Mesenchymal stem cell (in vitro differentiated cells and primary cell): ENCODE data around the gene NFASC.

ENCODE experiments used
- DNase-seq: peaks from one replicate; pipeline ENCODE4 v3.0.0-alpha.2; 2013
- H2AFZ ChIP-seq: one replicate; pipeline ENCODE4 v1.6.1; 2013; ENCODE audit warnings: low read depth, mild to moderate bottlenecking, control low read depth, inconsistent platforms, low read length, moderate library complexity
- H2AK5ac ChIP-seq: 2 replicates; pipeline ENCODE4 v1.6.1; 2013; ENCODE audit warnings: low read length, moderate library complexity, mild to moderate bottlenecking, inconsistent platforms; ENCODE audit not compliant: severe bottlenecking
- H2BK120ac ChIP-seq: one replicate; pipeline ENCODE4 v1.6.1; 2013; ENCODE audit warnings: low read depth, mild to moderate bottlenecking, inconsistent platforms, low read length, moderate library complexity
- H2BK12ac ChIP-seq, 2 experiments: one replicate each; pipeline ENCODE4 v1.6.1; 2013; ENCODE audit warnings: inconsistent platforms in 2 of 2, low read length in 2 of 2, mild to moderate bottlenecking in 2 of 2, moderate library complexity in 2 of 2, control low read depth in 1 of 2
- H2BK15ac ChIP-seq: one replicate; pipeline ENCODE4 v1.6.1; 2013; ENCODE audit warnings: mild to moderate bottlenecking, low read depth, inconsistent platforms; ENCODE audit not compliant: poor library complexity, severe bottlenecking
- H2BK5ac ChIP-seq: 2 replicates; pipeline ENCODE4 v1.6.1; 2013; ENCODE audit warnings: low read depth, mild to moderate bottlenecking, low read length, control low read depth, inconsistent platforms; ENCODE audit not compliant: poor library complexity, severe bottlenecking
- H3K14ac ChIP-seq, 2 experiments: one replicate each; pipeline ENCODE4 v1.6.1; 2013; ENCODE audit warnings: inconsistent platforms in 2 of 2, low read length in 2 of 2, control low read depth in 1 of 2, mild to moderate bottlenecking in 1 of 2, moderate library complexity in 1 of 2
- H3K18ac ChIP-seq, 2 experiments: one replicate each; pipeline ENCODE4 v1.6.1; 2013; ENCODE audit warnings: inconsistent platforms in 2 of 2, low read length in 2 of 2, control low read depth in 1 of 2, low read depth in 1 of 2, mild to moderate bottlenecking in 1 of 2
- H3K23ac ChIP-seq, 2 experiments: one replicate each; pipeline ENCODE4 v1.6.1; 2013; ENCODE audit warnings: inconsistent platforms in 2 of 2, low read length in 2 of 2, mild to moderate bottlenecking in 2 of 2, moderate library complexity in 2 of 2, control low read depth in 1 of 2
- H3K27ac ChIP-seq: 2 replicates; pipeline ENCODE4 v1.5.1; 2013; ENCODE audit warnings: mild to moderate bottlenecking, moderate library complexity, low read length, control low read depth, inconsistent platforms; ENCODE audit not compliant: poor library complexity, severe bottlenecking
- H3K27me3 ChIP-seq, 2 experiments: 2 replicates each; pipeline versions ENCODE4 v1.6.1 to v1.7.0; 2013; ENCODE audit warnings: low read length in 2 of 2, mild to moderate bottlenecking in 2 of 2, moderate library complexity in 2 of 2, control low read depth in 1 of 2, inconsistent platforms in 1 of 2; ENCODE audit not compliant: control insufficient read depth in 1 of 2, insufficient read depth in 1 of 2
- H3K36me3 ChIP-seq, 2 experiments: 2 replicates each; pipeline versions ENCODE4 v1.6.1 to v1.7.0; 2013; ENCODE audit warnings: low read length in 2 of 2, control low read depth in 1 of 2, inconsistent platforms in 1 of 2, low read depth in 1 of 2, mild to moderate bottlenecking in 1 of 2; ENCODE audit not compliant: insufficient read depth in 2 of 2, control insufficient read depth in 1 of 2
- H3K4ac ChIP-seq, 2 experiments: one replicate each; pipeline ENCODE4 v1.6.1; 2013; ENCODE audit warnings: inconsistent platforms in 2 of 2, low read length in 2 of 2, mild to moderate bottlenecking in 2 of 2, moderate library complexity in 2 of 2, control low read depth in 1 of 2, low read depth in 1 of 2
- H3K4me1 ChIP-seq: 2 replicates; pipeline ENCODE4 v1.6.1; 2013; ENCODE audit warnings: low read depth, low read length, control low read depth; ENCODE audit not compliant: control insufficient read depth, insufficient read depth
- H3K4me2 ChIP-seq: 2 replicates; pipeline ENCODE4 v1.6.1; 2013; ENCODE audit warnings: low read length, mild to moderate bottlenecking, inconsistent platforms; ENCODE audit not compliant: poor library complexity, severe bottlenecking
- H3K4me3 ChIP-seq, 2 experiments: 2 replicates each; pipeline versions ENCODE4 v1.5.1 to v1.7.0; 2013; ENCODE audit warnings: low read length in 2 of 2, mild to moderate bottlenecking in 2 of 2, control low read depth in 1 of 2, low read depth in 1 of 2; ENCODE audit not compliant: insufficient read depth in 1 of 2
- H3K79me1 ChIP-seq: replicated peaks from 2 replicates; pipeline ENCODE4 v1.6.1; 2013; ENCODE audit warnings: mild to moderate bottlenecking, control low read depth, low read length, inconsistent platforms; ENCODE audit not compliant: poor library complexity, severe bottlenecking
- H3K9ac ChIP-seq: 2 replicates; pipeline ENCODE4 v1.7.0; 2013; ENCODE audit warnings: mild to moderate bottlenecking, low read length, moderate library complexity
- H3K9me3 ChIP-seq: 2 replicates; pipeline ENCODE4 v1.7.0; 2013; ENCODE audit warnings: mild to moderate bottlenecking, low read length; ENCODE audit not compliant: control insufficient read depth
- H4K8ac ChIP-seq: one replicate; pipeline ENCODE4 v1.6.1; 2013; ENCODE audit warnings: inconsistent platforms, mild to moderate bottlenecking, low read length, moderate library complexity
- H4K91ac ChIP-seq: one replicate; pipeline ENCODE4 v1.6.1; 2013; ENCODE audit warnings: mild to moderate bottlenecking, low read length, inconsistent platforms
- WGBS: methylation state at CpG from one replicate; pipeline ENCODE4 v1.1.7; 2013; ENCODE audit warnings: mixed read lengths; 5-methylcytosine and 5-hydroxymethylcytosine counted together

NFASC gene

DNA sequence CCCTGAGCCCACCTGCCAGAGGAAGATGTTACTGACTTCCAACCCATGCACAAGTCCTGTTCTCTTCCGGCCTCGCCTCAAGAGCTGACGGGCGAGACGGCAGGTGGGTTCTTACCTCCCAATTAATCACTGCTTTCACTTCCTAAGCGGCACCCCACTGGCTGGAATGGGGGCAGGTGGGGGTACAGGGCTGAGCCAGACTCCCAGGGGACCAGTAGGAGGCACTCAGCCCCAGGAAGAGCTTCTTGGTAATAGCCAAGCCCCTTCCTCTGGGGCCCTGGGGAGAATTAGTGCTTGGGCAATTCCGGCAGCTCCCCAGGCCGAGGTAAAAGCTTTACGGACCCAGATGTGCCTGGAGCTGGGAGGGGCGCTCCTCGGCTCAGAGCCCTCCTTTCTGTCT lies 182.0 kb downstream of the NFASC start:
- Histone ChIP-seq H2AFZ (no peak overlapping the region), H3K23ac (no peak overlapping the region), H3K27me3 (peaks cover 64 to 92% of the 10 kb centered on the region in 2 experiments), H2BK12ac (no peak overlapping the region), H3K4ac (no peak overlapping the region), H3K79me1 (no peaks in the 10 kb centered on the region), H4K8ac (no peak overlapping the region), H3K14ac (no peak overlapping the region), H3K27ac (no peak overlapping the region), H3K4me1 (no peaks in the 10 kb centered on the region), H3K4me2 (no peak overlapping the region), H2BK5ac (no peak overlapping the region), H2BK15ac (no peak overlapping the region), H2AK5ac (no peak overlapping the region), H3K4me3 (no peak overlapping the region), H2BK120ac (no peak overlapping the region), H4K91ac (no peak overlapping the region), H3K36me3 (no peaks in the 10 kb centered on the region), H3K9ac (no peak overlapping the region), H3K9me3 (no peaks in the 10 kb centered on the region), H3K18ac (no peak overlapping the region)
- DNase-seq = no peak
- 80% methylated on average over 11 of the region's 11 CpGs for WGBS

- no peak overlapping the region for H2BK5ac ChIP-seq
- H3K9me3 ChIP-seq = no peaks in the 10 kb centered on the region
- H3K36me3 ChIP-seq = no peaks in the 10 kb centered on the region
- H3K18ac ChIP-seq = no peak overlapping the region
- H4K91ac ChIP-seq = no peak overlapping the region
- H3K23ac ChIP-seq = no peak overlapping the region
- H3K4ac ChIP-seq = no peak overlapping the region
- no peaks in the 10 kb centered on the region for H3K79me1 ChIP-seq
- H2BK12ac ChIP-seq = no peak overlapping the region
- WGBS = 88% methylated on average over 5 of the region's 5 CpGs
- no peak for DNase-seq
- no peak overlapping the region for H3K14ac ChIP-seq
- H3K27ac ChIP-seq = no peak overlapping the region
- H4K8ac ChIP-seq = no peak overlapping the region
- no peak overlapping the region for H2BK15ac ChIP-seq
- H3K4me3 ChIP-seq = no peak overlapping the region
- no peak overlapping the region for H2BK120ac ChIP-seq
- no peak overlapping the region for H2AFZ ChIP-seq
- peaks cover 61 to 90% of the 10 kb centered on the region in 2 experiments for H3K27me3 ChIP-seq
- H3K4me1 ChIP-seq = no peaks in the 10 kb centered on the region
- H2AK5ac ChIP-seq = no peak overlapping the region
- no peak overlapping the region for H3K9ac ChIP-seq
- H3K4me2 ChIP-seq = no peak overlapping the region
Observed at GRCh38 chr1:205053296-205053695, 182.6 kb downstream of the NFASC start.

- no peaks in the 10 kb centered on the region for H3K79me1 ChIP-seq
- no peak overlapping the region for H2BK15ac ChIP-seq
- no peak overlapping the region for H4K8ac ChIP-seq
- H3K4ac ChIP-seq = no peak overlapping the region
- H3K23ac ChIP-seq = no peak overlapping the region
- no peak overlapping the region for H3K4me2 ChIP-seq
- no peak overlapping the region for H2BK120ac ChIP-seq
- H3K4me1 ChIP-seq = no peaks in the 10 kb centered on the region
- 54% methylated on average over 7 of the region's 7 CpGs for WGBS
- H3K18ac ChIP-seq = no peak overlapping the region
- no peak overlapping the region for H3K9ac ChIP-seq
- no peak overlapping the region for H3K4me3 ChIP-seq
- H3K27me3 ChIP-seq = peaks cover 64 to 87% of the 10 kb centered on the region in 2 experiments
- H3K9me3 ChIP-seq = no peaks in the 10 kb centered on the region
- H2BK5ac ChIP-seq = no peak overlapping the region
- H3K14ac ChIP-seq = no peak overlapping the region
- no peaks in the 10 kb centered on the region for H3K36me3 ChIP-seq
- no peak overlapping the region for H3K27ac ChIP-seq
- no peak overlapping the region for H4K91ac ChIP-seq
- no peak overlapping the region for H2AK5ac ChIP-seq
- H2AFZ ChIP-seq = no peak overlapping the region
- no peak for DNase-seq
- H2BK12ac ChIP-seq = no peak overlapping the region
Observed at GRCh38 chr1:205054013-205054412, 183.4 kb downstream of the NFASC start.

DNA sequence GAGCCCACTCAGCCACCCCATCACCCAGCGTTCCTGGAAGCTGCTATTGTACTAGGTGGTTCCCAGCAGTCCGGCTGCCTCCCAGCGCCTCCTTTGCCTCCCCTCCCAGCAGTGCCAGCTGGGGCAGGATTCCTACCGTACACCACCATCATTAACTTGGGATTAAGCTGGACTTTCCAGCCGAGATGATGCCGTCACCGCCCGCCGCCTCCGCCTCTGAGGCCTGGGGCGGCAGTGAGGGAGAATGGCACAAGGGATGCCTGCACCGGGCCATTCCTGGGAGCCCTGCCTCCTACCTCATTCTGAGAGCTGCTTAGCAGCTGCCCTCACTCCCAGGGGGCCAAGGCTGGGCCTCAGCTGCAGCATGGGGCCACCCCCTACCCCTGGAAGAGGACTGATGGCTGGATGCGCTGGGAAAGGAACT lies 185.5 kb downstream of the NFASC start:
- Histone ChIP-seq H3K27ac (no peak overlapping the region), H3K14ac (no peak overlapping the region), H2BK12ac (no peak overlapping the region), H3K36me3 (no peaks in the 10 kb centered on the region), H2AFZ (no peak overlapping the region), H2BK15ac (no peak overlapping the region), H3K9ac (no peak overlapping the region), H3K4me2 (no peak overlapping the region), H3K23ac (no peak overlapping the region), H2AK5ac (no peak overlapping the region), H3K4me1 (no peaks in the 10 kb centered on the region), H4K8ac (no peak overlapping the region), H2BK120ac (no peak overlapping the region), H2BK5ac (no peak overlapping the region), H3K79me1 (no peaks in the 10 kb centered on the region), H3K4ac (no peak overlapping the region), H3K27me3 (peaks cover 51 to 69% of the 10 kb centered on the region in 2 experiments), H3K9me3 (no peaks in the 10 kb centered on the region), H3K18ac (no peak overlapping the region), H3K4me3 (no peak overlapping the region), H4K91ac (no peak overlapping the region)
- no peak for DNase-seq
- 87% methylated on average over 13 of the region's 13 CpGs for WGBS
